PFSK-1 (cell line): ENCODE measurements around the gene USH1C.

Experiments used
- FOXP2 ChIP-seq: optimal IDR thresholded peaks from 2 replicates; pipeline ENCODE3; 2011; ENCODE audit warnings: borderline replicate concordance, control low read depth, inconsistent platforms; ENCODE audit not compliant: insufficient read depth; ENCODE audit errors: extremely low read length, extremely low read depth
- POLR2AphosphoS5 ChIP-seq: IDR thresholded peaks from 2 replicates; pipeline ENCODE4 v1.6.1; 2012; ENCODE audit warnings: low read depth, mild to moderate bottlenecking, control low read depth, low read length, moderate library complexity
- SIN3A ChIP-seq: IDR thresholded peaks from 2 replicates; pipeline ENCODE4 v1.6.1; 2012; ENCODE audit warnings: mild to moderate bottlenecking, low read length, moderate library complexity, borderline replicate concordance; ENCODE audit not compliant: insufficient read depth
- TAF1 ChIP-seq: IDR thresholded peaks from 2 replicates; pipeline ENCODE4 v1.6.1; 2012; ENCODE audit warnings: low read length, control low read depth, borderline replicate concordance; ENCODE audit not compliant: insufficient read depth
- TF ChIP-seq, protein P1 (sequence below), 2 experiments: IDR thresholded peaks; 2 replicates each; pipeline versions ENCODE4 v1.6.1 to v1.8.0; 2011 to 2012; ENCODE audit warnings: low read depth in 2 of 2, low read length in 2 of 2, control low read depth in 1 of 2, inconsistent platforms in 1 of 2, mild to moderate bottlenecking in 1 of 2, moderate library complexity in 1 of 2; ENCODE audit not compliant: insufficient read depth in 1 of 2

Gene USH1C

DNA sequence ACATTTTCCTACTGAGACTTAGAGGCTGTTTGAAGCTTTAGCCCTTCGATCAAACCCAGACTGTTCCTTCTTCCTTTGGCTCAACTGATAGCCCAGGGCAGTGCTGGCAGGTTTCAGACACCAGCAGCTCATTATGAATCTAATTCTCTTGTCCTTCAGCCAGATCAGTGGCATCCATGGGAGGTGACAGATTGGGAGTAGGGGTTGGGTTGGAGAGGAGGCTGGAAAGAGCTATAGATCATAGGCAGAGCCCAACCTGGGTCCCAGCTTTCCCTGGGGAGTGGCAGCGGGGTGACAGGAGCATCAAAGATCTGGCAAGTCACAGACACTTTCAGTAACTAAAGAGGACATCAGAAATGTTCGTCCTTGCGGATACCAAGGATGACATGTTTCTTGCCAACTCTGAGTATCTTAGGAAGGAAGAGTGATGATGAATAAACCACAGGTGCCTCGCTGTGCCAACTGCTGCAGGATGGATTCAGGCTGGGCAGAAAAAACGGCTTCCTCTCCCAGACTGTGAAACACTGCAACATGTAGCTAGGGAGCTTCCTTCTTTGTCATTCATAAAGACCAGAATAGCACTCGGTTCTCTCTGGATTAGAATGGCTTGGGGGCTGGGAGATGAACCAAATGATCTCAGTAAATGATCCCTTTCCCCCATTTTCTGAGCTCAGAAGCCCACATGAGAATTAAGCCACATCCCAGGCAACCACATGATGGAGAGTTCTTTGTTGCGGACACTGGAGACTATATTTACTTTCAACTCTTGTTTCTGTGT, 86.6 kb downstream of the USH1C start:
- TF ChIP-seq FOXP2 (no peak), POLR2AphosphoS5 (no peak), TAF1 (no peak), SIN3A (no peak)
- TF ChIP-seq, protein P1, sequence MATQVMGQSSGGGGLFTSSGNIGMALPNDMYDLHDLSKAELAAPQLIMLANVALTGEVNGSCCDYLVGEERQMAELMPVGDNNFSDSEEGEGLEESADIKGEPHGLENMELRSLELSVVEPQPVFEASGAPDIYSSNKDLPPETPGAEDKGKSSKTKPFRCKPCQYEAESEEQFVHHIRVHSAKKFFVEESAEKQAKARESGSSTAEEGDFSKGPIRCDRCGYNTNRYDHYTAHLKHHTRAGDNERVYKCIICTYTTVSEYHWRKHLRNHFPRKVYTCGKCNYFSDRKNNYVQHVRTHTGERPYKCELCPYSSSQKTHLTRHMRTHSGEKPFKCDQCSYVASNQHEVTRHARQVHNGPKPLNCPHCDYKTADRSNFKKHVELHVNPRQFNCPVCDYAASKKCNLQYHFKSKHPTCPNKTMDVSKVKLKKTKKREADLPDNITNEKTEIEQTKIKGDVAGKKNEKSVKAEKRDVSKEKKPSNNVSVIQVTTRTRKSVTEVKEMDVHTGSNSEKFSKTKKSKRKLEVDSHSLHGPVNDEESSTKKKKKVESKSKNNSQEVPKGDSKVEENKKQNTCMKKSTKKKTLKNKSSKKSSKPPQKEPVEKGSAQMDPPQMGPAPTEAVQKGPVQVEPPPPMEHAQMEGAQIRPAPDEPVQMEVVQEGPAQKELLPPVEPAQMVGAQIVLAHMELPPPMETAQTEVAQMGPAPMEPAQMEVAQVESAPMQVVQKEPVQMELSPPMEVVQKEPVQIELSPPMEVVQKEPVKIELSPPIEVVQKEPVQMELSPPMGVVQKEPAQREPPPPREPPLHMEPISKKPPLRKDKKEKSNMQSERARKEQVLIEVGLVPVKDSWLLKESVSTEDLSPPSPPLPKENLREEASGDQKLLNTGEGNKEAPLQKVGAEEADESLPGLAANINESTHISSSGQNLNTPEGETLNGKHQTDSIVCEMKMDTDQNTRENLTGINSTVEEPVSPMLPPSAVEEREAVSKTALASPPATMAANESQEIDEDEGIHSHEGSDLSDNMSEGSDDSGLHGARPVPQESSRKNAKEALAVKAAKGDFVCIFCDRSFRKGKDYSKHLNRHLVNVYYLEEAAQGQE (IDR thresholded peaks at IDR 0.05; ENCODE audit: insufficient read depth in 1 of 2, low read depth in 2 of 2, low read length in 2 of 2), result no peak

DNA sequence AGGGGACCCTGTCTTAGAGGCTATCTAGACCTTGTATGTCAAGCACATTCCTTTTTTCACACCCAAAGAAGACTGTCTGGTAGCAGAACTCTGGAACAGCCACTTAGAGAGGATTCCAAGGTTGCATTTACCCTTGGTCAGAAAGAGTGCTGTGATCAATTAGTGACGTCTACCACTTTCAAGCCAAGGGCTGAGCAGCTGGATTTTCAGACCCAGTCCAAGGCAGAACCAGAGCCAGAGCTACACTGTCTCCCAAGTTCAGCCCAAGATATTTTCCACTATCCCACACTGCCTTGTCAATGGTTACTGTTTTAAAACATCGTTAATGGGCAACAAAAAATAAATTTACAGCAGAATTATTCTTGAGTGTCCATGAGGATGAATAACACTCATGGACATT, 91.5 kb downstream of the USH1C start:
- TF ChIP-seq SIN3A, result no peak
- no peak for TF ChIP-seq TAF1

DNA sequence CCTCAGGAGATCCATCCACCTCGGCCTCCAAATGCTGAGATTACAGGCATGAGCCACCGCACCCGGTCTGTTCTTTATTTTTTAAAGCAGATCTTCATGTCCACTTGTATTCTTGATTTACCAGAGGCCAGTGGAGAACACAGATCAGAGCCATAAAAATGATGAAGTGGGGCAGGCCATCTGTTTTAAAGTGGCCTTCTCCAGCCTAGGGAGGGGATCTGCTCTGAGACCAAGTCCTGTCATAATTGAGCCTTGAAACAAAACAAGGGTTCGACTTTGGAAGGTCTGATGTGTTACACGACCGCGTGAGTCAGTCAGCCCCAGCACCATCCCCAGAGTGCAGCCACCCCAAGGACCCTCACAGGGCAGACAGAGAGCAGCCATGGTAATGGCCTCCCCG, 95.1 kb downstream of the USH1C start:
- TF ChIP-seq TAF1 (no peak), SIN3A (no peak), FOXP2 (no peak), POLR2AphosphoS5 (no peak)
- TF ChIP-seq, protein P1 (IDR thresholded peaks at IDR 0.05; ENCODE audit: insufficient read depth in 1 of 2, low read depth in 2 of 2, low read length in 2 of 2), result no peak

DNA sequence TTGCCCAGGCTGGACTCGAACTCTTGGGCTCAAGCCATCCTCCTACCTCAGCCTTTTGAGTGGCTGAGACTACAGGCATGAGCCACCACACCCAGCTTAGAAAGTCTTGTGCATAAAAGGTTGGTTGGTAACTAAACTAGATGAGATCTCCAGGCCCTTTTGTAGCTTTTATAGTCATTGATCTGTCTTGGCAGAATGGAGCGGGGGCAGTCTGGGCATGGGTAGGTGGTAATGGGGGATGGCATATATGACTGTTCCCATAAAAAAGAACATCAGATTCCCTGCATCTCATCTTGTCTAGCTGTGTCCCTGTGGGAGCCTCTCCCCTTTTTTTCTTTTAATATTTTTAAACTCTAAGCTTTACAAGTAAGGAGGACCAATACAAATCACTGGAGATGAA, 97.7 kb downstream of the USH1C start:
- TF ChIP-seq SIN3A (no peak), POLR2AphosphoS5 (no peak), FOXP2 (no peak), TAF1 (no peak)
- TF ChIP-seq, protein P1 (IDR thresholded peaks at IDR 0.05; ENCODE audit: insufficient read depth in 1 of 2, low read depth in 2 of 2, low read length in 2 of 2), result no peak

DNA sequence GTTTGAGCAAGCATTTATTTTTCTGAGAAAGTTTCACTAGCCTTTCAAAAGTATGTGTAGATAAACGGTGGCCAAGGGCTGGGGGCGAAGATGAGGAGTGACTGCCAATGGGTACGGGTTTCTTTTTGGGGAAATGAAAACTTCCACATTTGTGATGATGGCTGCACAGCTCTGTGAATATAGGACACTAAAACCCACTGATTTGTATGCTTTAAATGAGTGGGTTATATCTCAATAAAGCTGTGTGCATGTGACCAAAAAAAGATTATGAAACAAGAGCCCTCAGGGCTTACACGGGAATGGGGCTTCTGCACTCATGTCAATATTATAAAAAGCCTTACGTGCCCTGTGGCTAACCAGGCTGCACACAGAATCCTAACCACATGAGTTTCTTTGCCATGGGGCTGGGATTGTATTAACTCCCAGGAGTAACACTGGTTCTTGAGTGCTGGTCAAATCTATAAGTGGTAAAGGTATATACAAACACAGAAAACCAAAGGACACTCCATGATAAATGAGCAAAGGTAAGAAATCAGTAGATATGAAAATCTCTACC, 98.9 kb downstream of the USH1C start:
- TF ChIP-seq, protein P1 (IDR thresholded peaks at IDR 0.05; ENCODE audit: insufficient read depth in 1 of 2, low read depth in 2 of 2, low read length in 2 of 2), result no peak
- TF ChIP-seq SIN3A, result no peak
- TF ChIP-seq POLR2AphosphoS5, result no peak
- no peak for TF ChIP-seq TAF1
- TF ChIP-seq FOXP2, result no peak
